Osteoblast (primary cell): Measurements from ENCODE around the gene BUD23. TPM values are rescaled to one million over a fixed set of nuclear protein-coding genes. Genes with fewer than 3 reads are reported as not detected.

Experiments
- DNase-seq: peaks from one replicate; pipeline ENCODE4 v3.0.0; 2011; ENCODE audit warnings: low spot score, mixed read lengths; ENCODE audit not compliant: insufficient read length; ENCODE audit errors: missing footprints
- H2AFZ ChIP-seq: 2 replicates; pipeline ENCODE4 v1.6.0; 2011; ENCODE audit warnings: mild to moderate bottlenecking, low read length
- H3K27ac ChIP-seq: 2 replicates; pipeline ENCODE4 v1.5.1; 2011; ENCODE audit warnings: mild to moderate bottlenecking, low read depth, low read length, moderate library complexity
- H3K27me3 ChIP-seq: 2 replicates; pipeline ENCODE4 v1.6.0; 2012; ENCODE audit warnings: mild to moderate bottlenecking, control low read depth, inconsistent platforms, low read length, moderate library complexity; ENCODE audit not compliant: insufficient read depth
- H3K36me3 ChIP-seq: 2 replicates; pipeline ENCODE4 v1.5.1; 2011; ENCODE audit warnings: mild to moderate bottlenecking, low read length, control low read depth, moderate library complexity; ENCODE audit not compliant: insufficient read depth
- H3K4me1 ChIP-seq: 2 replicates; pipeline ENCODE4 v1.5.1; 2011; ENCODE audit warnings: mild to moderate bottlenecking, low read length, control low read depth, moderate library complexity; ENCODE audit not compliant: insufficient read depth
- H3K4me2 ChIP-seq: 2 replicates; pipeline ENCODE4 v1.6.0; 2011; ENCODE audit warnings: mild to moderate bottlenecking, low read length; ENCODE audit not compliant: insufficient read depth
- H3K4me3 ChIP-seq: fragments of 200-600 bp; sonication (generic); 3 replicates; pipeline ENCODE4 v1.5.1; 2012; ENCODE audit warnings: mild to moderate bottlenecking, low read length, inconsistent platforms; ENCODE audit not compliant: insufficient read depth
- H3K79me2 ChIP-seq: 2 replicates; pipeline ENCODE4 v1.6.0; 2012; ENCODE audit warnings: mild to moderate bottlenecking, low read length, control low read depth, inconsistent platforms; ENCODE audit not compliant: insufficient read depth
- H3K9me3 ChIP-seq: 2 replicates; pipeline ENCODE4 v1.5.1; 2011; ENCODE audit warnings: low read depth, low read length, control low read depth
- H4K20me1 ChIP-seq: 2 replicates; pipeline ENCODE4 v1.6.0; 2012; ENCODE audit warnings: mild to moderate bottlenecking, low read length, control low read depth; ENCODE audit not compliant: insufficient read depth
- total RNA-seq: library from RNA; depleted of rRNA; stranded (reverse); fragments of >200 nt; gene quantifications from 2 replicates; pipeline ENCODE4 v1.2.3, GENCODE V29; 2012
- TF ChIP-seq, protein P1 (sequence below): IDR thresholded peaks from 2 replicates; pipeline ENCODE4 v1.5.1; 2011; ENCODE audit warnings: mild to moderate bottlenecking, low read depth, low read length, moderate library complexity; ENCODE audit errors: extremely low read depth

Gene BUD23
- total RNA-seq, 1 donor, result 36.9 TPM

DNA sequence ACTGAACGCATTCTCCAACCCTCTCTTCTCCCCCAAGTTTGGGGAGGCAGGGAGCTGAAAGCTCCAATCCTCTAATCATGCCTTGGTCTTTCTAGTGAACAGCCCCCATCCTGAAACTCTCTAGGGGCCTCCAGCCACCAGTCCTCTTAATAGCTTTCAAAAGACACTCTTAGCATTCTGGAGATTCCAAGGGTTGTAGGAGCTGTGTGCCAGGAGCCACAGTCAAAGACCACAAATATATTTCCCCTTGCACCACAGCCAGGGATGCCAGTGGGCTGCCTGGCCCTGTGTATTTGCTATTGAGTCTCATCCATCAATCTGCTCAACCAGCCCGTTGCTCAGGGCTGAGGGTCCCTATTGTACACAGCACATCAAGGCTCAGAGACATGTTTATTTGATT lies 40.6 kb upstream of the BUD23 start:
- no peak overlapping the region for H3K27ac ChIP-seq
- no peaks in the 10 kb centered on the region for H3K36me3 ChIP-seq
- no peaks in the 10 kb centered on the region for H3K4me1 ChIP-seq
- H2AFZ ChIP-seq, result no peak overlapping the region
- H4K20me1 ChIP-seq, result no peaks in the 10 kb centered on the region
- TF ChIP-seq, protein P1, sequence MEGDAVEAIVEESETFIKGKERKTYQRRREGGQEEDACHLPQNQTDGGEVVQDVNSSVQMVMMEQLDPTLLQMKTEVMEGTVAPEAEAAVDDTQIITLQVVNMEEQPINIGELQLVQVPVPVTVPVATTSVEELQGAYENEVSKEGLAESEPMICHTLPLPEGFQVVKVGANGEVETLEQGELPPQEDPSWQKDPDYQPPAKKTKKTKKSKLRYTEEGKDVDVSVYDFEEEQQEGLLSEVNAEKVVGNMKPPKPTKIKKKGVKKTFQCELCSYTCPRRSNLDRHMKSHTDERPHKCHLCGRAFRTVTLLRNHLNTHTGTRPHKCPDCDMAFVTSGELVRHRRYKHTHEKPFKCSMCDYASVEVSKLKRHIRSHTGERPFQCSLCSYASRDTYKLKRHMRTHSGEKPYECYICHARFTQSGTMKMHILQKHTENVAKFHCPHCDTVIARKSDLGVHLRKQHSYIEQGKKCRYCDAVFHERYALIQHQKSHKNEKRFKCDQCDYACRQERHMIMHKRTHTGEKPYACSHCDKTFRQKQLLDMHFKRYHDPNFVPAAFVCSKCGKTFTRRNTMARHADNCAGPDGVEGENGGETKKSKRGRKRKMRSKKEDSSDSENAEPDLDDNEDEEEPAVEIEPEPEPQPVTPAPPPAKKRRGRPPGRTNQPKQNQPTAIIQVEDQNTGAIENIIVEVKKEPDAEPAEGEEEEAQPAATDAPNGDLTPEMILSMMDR, result no peak
- no peak overlapping the region for H3K4me3 ChIP-seq
- no peak overlapping the region for H3K4me2 ChIP-seq
- H3K9me3 ChIP-seq, result peaks cover 4% of the 10 kb centered on the region
- no peaks in the 10 kb centered on the region for H3K79me2 ChIP-seq
- peaks cover 30% of the 10 kb centered on the region for H3K27me3 ChIP-seq
- DNase-seq, result no peak

DNA sequence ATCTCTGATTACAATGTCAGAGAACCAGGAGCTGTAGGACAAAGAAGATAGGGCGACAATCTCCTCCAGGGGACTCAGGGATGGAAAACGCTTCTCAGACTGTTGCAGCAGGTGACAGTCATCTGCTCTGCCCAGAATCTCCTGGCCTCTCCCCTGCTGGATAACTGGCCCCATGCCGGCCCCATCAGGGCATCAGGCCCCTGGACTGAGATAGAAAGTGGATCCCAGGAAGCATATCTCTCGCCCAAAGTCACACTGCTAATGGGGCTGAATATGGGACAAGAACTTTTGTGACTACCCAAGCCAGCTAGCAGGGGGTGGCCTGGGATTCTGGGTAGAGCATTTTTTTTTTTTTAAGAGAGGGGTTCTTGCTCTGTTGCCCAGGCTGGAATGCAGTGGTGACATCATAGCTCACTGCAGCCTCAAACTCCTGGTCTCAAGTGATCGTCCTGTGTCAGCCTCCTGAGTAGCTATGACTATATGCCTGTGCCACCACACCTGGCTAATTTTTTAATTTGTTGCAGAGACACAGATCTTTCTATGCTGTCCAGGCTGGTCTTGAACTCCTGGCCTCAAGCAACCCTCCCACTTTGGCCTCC lies 38.6 kb upstream of the BUD23 start:
- Histone ChIP-seq H2AFZ (no peak overlapping the region), H3K27ac (no peak overlapping the region), H3K9me3 (peaks cover 4% of the 10 kb centered on the region), H3K4me1 (no peaks in the 10 kb centered on the region), H3K27me3 (peaks cover 47% of the 10 kb centered on the region), H4K20me1 (no peaks in the 10 kb centered on the region), H3K36me3 (no peaks in the 10 kb centered on the region), H3K79me2 (no peaks in the 10 kb centered on the region), H3K4me2 (no peak overlapping the region), H3K4me3 (no peak overlapping the region)
- TF ChIP-seq, protein P1, result no peak
- DNase-seq, result no peak

DNA sequence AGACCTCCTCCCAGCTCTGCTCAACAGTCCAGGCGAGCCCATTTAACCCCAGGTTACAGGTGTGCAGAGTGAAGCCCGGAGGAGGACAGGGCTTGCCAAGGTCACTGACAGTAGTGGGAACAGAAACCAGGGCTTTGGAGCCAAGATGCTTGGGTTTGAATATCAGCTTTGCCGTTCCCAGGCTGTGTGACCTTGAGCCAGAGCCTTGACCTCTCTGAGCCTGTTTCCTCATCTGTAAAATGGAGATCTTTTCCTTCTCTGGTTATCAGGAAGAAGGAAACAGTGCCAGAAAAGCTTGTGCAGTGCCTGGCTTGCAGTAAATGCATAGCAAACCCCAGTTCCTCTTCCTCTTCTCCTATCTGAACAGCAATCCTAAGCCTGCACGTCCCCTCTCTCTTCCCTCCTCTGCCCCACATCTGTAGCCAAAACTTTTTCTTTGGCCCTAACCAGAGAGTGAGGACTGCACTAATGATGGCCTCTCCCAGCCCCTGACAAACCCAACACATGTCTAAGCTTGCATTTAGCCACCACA lies 37.7 kb upstream of the BUD23 start:
- Histone ChIP-seq H3K4me1 (no peaks in the 10 kb centered on the region), H2AFZ (no peak overlapping the region), H3K27me3 (peaks cover 54% of the 10 kb centered on the region), H4K20me1 (no peaks in the 10 kb centered on the region), H3K4me3 (no peak overlapping the region), H3K9me3 (peaks cover 4% of the 10 kb centered on the region), H3K79me2 (no peaks in the 10 kb centered on the region), H3K27ac (no peak overlapping the region), H3K4me2 (no peak overlapping the region), H3K36me3 (no peaks in the 10 kb centered on the region)
- DNase-seq, result peak; percentile 59
- TF ChIP-seq, protein P1, result no peak

DNA sequence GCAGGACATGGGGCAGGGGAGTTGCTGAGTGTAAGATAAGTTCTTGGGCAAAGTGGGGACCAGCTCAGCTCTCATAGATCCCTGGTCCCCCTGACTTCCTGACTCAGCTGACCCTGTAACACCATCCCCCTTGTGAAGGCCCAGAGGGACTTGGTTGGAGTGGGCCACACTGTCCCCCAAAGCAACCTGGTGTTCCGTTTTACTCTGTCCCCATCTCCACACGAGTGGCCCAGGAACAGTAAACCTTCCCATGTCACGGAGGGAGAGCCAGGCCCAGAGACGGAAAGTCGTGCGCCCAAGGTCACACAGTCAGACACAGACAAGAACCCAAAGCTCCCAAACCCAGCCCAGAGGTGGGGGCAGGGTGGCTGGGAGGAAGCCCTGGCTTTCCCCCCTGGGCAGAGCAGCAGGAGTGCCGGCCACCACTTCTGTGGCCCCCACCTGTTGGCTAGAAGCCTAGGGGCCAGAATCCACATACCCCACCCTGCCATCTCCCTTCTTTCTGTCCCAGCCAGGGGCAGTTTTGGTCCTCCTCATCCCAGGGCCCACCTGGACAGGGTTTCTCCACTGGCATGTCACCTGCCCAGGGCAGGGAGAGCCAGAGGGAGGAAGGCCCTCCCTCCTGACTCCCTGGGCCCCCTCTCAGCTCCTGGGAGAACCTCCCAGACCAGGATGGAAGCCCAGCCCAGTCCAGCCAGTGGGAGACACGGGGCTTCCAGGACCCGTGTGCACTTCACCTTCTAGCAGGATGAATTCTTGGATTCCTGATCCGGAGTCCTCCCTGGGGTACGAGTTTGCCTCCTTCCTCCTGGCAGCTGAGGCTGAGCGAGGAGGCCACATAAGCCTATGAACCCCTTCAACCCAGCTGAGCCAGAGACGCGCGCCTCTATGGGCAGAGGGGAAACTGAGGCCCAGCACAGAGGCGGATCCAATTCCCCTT lies 36.3 kb upstream of the BUD23 start:
- TF ChIP-seq, protein P1, result no peak
- Histone ChIP-seq H3K27ac (no peak overlapping the region), H3K36me3 (no peaks in the 10 kb centered on the region)

More for the DNA sequence above, 36.3 kb upstream of the BUD23 start:
- Histone ChIP-seq H4K20me1 (no peaks in the 10 kb centered on the region), H3K4me2 (no peak overlapping the region), H3K4me1 (no peaks in the 10 kb centered on the region), H3K79me2 (no peaks in the 10 kb centered on the region), H2AFZ (no peak overlapping the region), H3K9me3 (no peaks in the 10 kb centered on the region), H3K27me3 (peaks cover 54% of the 10 kb centered on the region), H3K4me3 (no peak overlapping the region)
- peak; percentile 87 for DNase-seq
